ENCODE data around the gene BRAT1.

DNA sequence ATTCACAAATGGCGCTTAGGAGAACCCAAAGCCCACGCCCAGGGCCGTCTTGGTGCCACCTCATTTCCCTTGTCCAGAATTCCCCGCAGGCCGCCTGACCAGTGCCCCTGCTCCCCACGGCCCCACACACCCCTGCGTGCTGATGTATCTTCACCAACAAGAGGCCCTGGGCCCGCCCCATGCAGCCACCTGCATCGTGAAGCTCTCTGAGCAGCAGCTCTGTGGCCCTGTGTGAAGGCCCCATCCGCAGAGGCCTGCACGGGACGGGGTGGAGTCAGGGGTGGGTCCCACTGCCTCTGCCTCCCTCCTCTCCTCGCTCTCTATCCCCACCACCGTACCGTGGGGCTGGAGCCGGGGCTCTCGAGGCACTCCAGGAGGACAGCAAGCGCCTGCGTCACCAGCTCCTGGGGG lies 14.7 kb downstream of the BRAT1 start:
- TF ChIP-seq POLR2A (IDR thresholded peaks at IDR 0.05) = no peak
- TF ChIP-seq, protein P1, sequence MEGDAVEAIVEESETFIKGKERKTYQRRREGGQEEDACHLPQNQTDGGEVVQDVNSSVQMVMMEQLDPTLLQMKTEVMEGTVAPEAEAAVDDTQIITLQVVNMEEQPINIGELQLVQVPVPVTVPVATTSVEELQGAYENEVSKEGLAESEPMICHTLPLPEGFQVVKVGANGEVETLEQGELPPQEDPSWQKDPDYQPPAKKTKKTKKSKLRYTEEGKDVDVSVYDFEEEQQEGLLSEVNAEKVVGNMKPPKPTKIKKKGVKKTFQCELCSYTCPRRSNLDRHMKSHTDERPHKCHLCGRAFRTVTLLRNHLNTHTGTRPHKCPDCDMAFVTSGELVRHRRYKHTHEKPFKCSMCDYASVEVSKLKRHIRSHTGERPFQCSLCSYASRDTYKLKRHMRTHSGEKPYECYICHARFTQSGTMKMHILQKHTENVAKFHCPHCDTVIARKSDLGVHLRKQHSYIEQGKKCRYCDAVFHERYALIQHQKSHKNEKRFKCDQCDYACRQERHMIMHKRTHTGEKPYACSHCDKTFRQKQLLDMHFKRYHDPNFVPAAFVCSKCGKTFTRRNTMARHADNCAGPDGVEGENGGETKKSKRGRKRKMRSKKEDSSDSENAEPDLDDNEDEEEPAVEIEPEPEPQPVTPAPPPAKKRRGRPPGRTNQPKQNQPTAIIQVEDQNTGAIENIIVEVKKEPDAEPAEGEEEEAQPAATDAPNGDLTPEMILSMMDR (IDR thresholded peaks at IDR 0.05) = no peak

All from lower leg skin (tissue), 3 donors.